CD4-positive, alpha-beta T cell treated with Interleukin-12 subunit alpha and Interleukin-12 subunit beta, for 1 hour (primary cell): ENCODE results near the gene IQCK.

Source experiments
- DNase-seq: peaks from one replicate; pipeline ENCODE4 v3.0.0-alpha.2; 2020

Gene IQCK

GRCh38 chr16:19722269-19722952 lies 4.3 kb downstream of the IQCK start:
- DNase-seq: no peak

DNA sequence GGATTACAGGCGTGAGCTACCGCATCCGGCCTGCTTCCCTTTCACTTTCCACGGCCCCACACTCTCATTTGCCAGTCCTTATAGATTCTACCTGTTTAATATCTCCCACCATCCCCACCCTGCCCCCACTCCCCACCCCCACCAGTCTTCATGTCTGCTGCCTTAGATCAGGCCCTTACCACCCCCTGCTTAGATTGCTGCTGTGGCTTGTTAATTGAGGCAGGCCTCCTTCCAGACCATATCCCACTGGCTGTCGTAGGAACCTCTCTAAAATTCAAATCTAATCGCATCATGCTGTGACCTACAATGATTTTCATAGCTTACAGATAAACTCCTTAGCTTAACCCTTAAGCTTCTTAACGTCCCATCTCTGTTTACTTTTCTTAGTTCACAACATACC lies 4.9 kb downstream of the IQCK start:
- no peak for DNase-seq

DNA sequence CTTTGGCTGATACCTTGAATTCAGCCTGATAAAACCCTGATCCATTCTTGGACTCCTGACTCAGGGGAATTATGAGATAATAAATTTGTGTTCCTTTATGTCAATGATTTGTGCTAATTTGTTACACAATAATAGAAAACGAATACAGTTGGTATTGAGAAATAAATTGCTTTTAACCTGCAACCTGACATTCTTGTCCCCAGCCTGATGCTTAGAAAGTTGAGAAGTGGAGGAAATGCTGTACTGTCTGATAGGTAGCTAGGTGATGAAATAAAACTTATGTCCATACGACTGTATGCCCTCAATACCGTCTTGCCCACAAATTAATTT lies 10.5 kb downstream of the IQCK start:
- no peak for DNase-seq

- no peak for DNase-seq
Observed at GRCh38 chr16:19733551-19733950, 15.5 kb downstream of the IQCK start.

- DNase-seq: no peak
Observed at GRCh38 chr16:19735074-19735867, 17.2 kb downstream of the IQCK start.

GRCh38 chr16:19737306-19738038 lies 19.4 kb downstream of the IQCK start:
- DNase-seq: no peak

GRCh38 chr16:19741354-19741753 lies 23.3 kb downstream of the IQCK start:
- DNase-seq: no peak

DNA sequence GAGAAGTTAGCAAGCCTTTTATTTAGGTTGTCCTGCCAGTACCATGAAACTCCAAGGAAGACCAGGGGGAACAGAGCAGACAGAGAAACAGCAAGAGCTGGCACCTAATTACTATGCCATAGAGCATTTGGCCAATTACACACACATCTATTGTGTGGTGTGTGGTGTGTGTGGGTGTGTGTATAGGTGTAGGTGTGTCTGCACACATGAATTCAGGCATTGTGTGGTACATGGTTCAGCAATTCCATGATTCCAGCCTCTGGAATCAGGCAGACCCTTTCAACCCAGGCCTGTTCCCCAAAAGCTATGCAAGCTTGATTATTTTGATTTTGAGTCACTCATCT lies 25.7 kb downstream of the IQCK start:
- DNase-seq: no peak

DNA sequence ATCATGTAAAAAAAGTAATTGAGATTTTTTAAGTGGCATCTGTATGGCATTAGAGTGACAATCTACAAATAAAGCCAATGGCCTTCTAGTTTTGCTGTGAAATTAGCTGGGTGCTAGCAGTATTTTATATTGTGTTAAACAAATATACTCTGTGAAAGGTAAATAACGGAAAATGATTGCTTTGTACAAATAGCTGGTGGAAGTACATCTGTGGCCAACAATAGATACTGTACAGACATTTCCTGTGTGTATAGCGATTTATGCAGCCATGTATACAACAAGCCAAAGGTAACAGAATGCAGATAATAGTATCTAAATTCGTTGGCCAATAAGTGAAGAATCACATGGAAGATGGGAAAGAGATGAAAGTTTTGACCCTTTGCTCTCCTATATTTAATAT lies 26.6 kb downstream of the IQCK start:
- no peak for DNase-seq

DNA sequence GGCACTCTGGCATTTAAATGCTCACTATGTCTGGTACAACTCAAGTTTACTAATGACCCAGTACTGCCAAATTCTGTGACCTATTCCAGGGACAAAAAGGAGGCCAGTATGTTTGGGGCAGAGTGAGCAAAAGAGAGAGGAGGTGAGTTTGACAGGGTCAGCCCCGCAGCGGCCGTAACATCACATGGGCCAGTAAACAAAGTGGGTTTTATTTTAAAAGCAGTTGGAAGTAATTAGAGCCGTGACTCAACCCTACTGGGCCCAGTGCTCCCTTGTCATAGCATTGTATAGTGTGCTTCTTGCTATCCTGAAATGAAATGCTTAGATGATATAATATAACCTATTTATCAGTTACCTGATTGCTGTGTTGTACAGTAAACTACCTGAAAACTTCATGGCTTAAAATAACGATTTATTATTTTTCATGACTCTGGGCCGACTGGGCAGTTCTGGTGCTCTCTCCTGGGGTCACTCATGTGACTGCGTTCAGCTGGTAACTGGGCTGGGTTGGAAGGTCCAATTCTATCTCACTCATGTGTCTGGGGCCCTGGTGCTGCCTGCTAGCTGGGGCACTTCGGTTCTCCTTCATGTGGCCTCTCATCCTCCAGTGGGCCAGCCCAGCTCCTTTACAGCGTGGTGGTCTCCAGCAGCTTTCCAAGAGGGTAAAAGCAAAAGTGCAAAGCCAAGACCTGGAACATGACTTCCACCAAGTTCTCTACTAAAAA lies 27.4 kb downstream of the IQCK start:
- DNase-seq: no peak

GRCh38 chr16:19746561-19746960 lies 28.5 kb downstream of the IQCK start:
- no peak for DNase-seq

- no peak for DNase-seq
Observed at GRCh38 chr16:19748389-19749168, 30.5 kb downstream of the IQCK start.

DNA sequence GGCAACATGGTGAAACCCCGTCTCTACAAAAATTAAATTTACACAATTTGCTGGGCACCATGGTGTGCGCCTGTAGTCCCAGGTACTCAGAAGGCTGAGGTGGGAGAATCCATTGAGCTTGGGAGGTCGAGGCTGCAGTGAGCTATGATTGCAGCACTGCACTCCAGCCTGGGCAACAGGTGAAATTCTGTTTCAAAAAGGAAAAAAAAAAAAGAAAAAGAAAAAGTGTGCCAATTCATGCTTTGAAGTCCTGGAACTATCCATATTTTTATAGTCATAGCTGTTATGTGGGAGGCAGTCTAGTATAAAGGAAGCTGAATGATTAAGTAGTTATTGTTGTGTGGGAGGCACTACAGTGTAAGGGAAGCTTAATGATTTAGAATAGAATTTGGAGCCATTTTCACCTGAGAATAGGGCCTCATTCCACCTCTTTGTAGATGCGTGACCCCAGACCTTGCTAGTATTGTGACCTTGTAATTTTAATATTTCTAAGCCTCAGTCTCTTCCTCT lies 31.6 kb downstream of the IQCK start:
- DNase-seq: no peak

- DNase-seq: no peak
Observed at GRCh38 chr16:19751478-19752385, 33.7 kb downstream of the IQCK start.

DNA sequence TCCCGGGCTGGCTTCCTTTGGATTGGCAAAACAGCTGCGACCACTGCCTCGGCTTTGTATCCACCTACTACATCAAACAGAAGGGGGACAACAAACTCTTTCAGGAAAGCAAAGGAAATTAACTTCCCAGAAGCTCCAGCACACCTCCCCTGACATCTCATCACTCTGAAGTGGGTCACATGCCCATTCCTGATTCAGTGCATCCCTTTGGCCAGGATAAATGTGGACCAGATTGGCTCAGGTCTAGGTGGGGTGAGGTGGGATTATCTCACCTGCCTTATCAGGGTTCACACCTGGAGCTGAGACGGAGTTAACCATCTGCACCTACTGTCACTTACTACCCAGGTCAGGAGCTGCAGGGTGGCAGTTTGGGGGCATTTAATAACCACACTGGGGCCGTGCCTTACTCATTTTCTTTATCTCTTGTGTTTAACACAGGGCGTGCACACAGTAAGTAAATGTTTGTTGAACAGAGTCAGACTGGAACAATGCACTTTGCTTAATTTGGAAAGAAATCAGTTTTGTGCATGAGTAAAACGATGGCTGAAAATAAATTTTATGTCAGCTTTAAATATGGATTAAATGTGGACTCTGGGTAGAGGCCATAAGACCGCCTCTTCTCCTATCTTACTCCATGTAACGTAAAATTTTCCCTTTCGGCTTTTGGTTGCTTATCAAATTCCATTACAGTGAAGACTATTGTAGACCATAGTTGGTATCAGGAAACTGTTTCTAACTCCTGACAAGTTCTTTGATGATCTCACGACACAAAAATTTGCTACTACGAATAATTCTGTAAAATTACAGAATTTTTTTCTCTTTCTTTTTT lies 36.0 kb downstream of the IQCK start:
- DNase-seq: no peak

DNA sequence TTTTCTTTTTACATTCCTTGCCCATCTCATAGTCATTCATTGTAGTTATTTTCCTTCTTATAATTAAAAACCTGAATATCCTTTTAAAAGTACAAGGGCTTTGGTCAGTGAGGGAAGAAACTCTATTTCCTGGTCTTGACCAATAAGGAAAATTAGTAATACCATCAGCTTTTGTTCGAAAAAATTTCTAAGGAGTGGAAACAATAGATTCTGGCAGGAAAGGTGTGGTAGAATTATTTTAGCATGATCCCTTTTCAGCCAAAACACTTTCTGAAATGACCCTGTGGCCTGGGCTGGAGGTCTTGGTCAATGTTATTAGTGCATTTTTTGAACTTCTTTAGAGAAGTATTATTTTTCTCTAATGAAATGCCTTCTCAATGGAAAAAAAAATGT lies 36.6 kb downstream of the IQCK start:
- no peak for DNase-seq

DNA sequence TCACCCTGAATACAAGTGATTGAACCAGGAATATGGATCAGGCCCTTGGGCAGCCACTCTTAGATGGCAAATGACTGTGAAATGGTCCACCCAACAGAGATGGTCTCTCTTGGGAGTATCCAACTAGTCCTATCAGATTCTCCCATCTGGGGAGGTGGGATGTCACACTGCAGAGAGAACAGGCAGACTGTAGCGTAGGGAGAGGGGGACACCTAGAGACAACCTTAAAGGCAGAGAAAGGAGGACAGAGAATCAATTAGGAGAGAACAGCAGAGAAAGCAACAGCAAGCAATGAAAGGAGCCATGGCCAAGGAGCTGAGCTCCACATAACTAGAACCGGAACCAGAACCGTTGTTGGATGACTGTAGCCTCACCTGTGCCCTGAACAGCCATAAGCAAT lies 37.2 kb downstream of the IQCK start:
- no peak for DNase-seq

GRCh38 chr16:19757026-19757425 lies 39.0 kb downstream of the IQCK start:
- no peak for DNase-seq

DNA sequence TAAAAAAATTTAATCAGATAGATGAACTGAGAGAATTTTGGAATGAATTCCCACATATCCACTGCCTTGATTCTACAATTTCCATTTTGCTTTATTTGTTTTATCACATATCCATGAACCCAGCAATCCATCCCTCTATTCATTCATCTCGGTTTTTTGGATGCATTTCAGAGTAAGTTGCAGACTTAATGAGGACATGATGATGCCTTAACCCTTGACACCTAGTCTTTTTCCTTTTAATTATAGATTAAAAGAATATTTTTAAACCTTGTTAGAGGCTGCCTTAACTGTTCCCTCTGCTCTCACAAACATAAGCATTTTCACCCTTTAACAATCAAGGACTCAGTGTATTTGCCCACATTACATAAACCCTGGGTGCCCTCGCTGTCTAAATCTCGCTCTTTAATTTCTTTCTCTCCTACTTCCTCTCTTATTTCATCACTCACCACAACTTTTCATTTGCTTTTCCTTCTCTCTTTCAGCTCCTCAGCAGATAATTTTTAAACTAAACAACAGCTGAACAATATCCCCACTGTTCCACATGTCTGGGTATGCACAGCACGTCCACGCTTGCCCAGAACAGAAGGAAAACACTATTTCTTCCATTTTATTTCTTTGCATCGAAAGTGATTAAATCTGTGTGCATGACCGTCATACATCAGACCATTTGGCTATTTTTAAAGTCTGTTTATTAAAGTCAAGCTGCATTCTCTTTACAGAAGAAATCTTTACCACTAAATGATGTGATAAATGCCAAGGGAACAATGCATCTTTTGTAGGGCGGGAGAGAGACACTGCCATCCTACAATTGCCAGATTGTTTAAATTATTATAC lies 39.9 kb downstream of the IQCK start:
- no peak for DNase-seq
